ENCODE measurements around the gene SIGLEC1. TPM values are rescaled to one million over a fixed set of nuclear protein-coding genes. Genes with fewer than 3 reads are reported as not detected.

Gene SIGLEC1
- total and polyA plus RNA-seq, 2 of the 8 experiments (the other 6 are each of a cell fraction or from before 2014, with no cell fraction given) = 0.02 TPM; not detected in 1

GRCh38 chr20:3693376-3693775, 19.0 kb downstream of the SIGLEC1 start:
- no peaks in the 10 kb centered on the region for H4K20me1 ChIP-seq (replicated peaks in 1 of 2; ENCODE audit: control insufficient read depth in 1 of 2, insufficient read depth in 2 of 2, low read length in 2 of 2)
- CTCF ChIA-PET (ENCODE audit: partially characterized antibody) = interaction anchor here (42.0 to 45.1 kb wide), 2 partner anchors 7 kb away, joined by 1432 read pairs; partner anchors contain the start of genes ADAM33 and SIGLEC1
- no peaks in the 10 kb centered on the region for H3K79me2 ChIP-seq (ENCODE audit: control insufficient read depth in 1 of 2, insufficient read depth in 2 of 2, low read length in 2 of 2)
- no peak overlapping the region for H3K18ac ChIP-seq (ENCODE audit: extremely low read depth, low read length)
- no peak overlapping the region for H3K4me2 ChIP-seq (ENCODE audit: insufficient read depth in 1 of 2, low read depth in 2 of 2, low read length in 2 of 2)
- no peak overlapping the region for H2BK20ac ChIP-seq (ENCODE audit: low read length)
- no peak overlapping the region for H3K4ac ChIP-seq (replicated peaks; ENCODE audit: insufficient read length, low read depth, low read length)
- H3K14ac ChIP-seq (ENCODE audit: insufficient read length) = no peak overlapping the region
- no peak overlapping the region for H2AFZ ChIP-seq (ENCODE audit: low read length)
- H2BK12ac ChIP-seq (ENCODE audit: low read depth, low read length) = no peak overlapping the region
- H3K4me3 ChIP-seq (ENCODE audit: extremely low read depth in 1 of 4, insufficient read depth in 2 of 4, low read depth in 3 of 4, low read length in 4 of 4) = no peak overlapping the region
- no peaks in the 10 kb centered on the region for H3K79me1 ChIP-seq (ENCODE audit: low read depth, low read length)
- POLR2A ChIA-PET (ENCODE audit: partially characterized antibody) = interaction anchor here (0.6 to 1.2 kb wide), 2 partner anchors 13 to 85 kb away, joined by 3 read pairs; no protein-coding TSS in a partner anchor
- no peaks in the 10 kb centered on the region for H3K27me3 ChIP-seq (replicated peaks in 1 of 4; ENCODE audit: control insufficient read depth in 3 of 4, extremely low read depth in 1 of 4, insufficient read depth in 3 of 4, low read length in 3 of 4)
- H3K27ac ChIP-seq (ENCODE audit: low read depth, low read length) = no peak overlapping the region
- H3K23me2 ChIP-seq (ENCODE audit: low read depth, low read length) = no peaks in the 10 kb centered on the region
- H4K5ac ChIP-seq (ENCODE audit: insufficient read length, low read depth, low read length) = no peak overlapping the region
- H3K23ac ChIP-seq (ENCODE audit: insufficient read length) = no peak overlapping the region
- H4K91ac ChIP-seq (replicated peaks; ENCODE audit: insufficient read length, low read length) = no peak overlapping the region
- no peak overlapping the region for H2BK5ac ChIP-seq (ENCODE audit: low read depth, low read length)
- WGBS, 2 experiments (ENCODE audit: extremely low coverage in 1 of 2, insufficient coverage in 1 of 2, insufficient read length in 1 of 2, insufficient replicate concordance in 2 of 2, low coverage in 1 of 2, low lambda C conversion rate in 2 of 2, missing lambda C conversion rate in 1 of 2) = 90% methylated on average over 13 of the region's 13 CpGs; no CpG with 5 or more reads in 1 of the 2 experiments
- no peaks in the 10 kb centered on the region for H3K4me1 ChIP-seq (replicated peaks in 1 of 4; ENCODE audit: control insufficient read depth in 3 of 4, insufficient read depth in 4 of 4, low read length in 3 of 4)
- H4K8ac ChIP-seq (ENCODE audit: extremely low read depth, insufficient read depth, low read length) = 0 out of 2 replicates have a peak overlapping the region, but pooled peaks have one; percentile 35
- FAIRE-seq (no peak), DNase-seq (ENCODE audit: low read depth in 1 of 2, low spot score in 2 of 2) (no peak)
- peaks cover 4 to 6% of the 10 kb centered on the region in 2 experiments; a peak in 2 of 4 replicates for H3K9me3 ChIP-seq (ENCODE audit: insufficient read depth in 2 of 2, low read depth in 1 of 2, low read length in 1 of 2)
- H3K9ac ChIP-seq (replicated peaks in 1 of 4; ENCODE audit: extremely low read depth in 1 of 4, low read depth in 3 of 4, low read length in 3 of 4) = no peak overlapping the region
- H2AK5ac ChIP-seq (ENCODE audit: low read depth, low read length) = no peak overlapping the region
- H3K56ac ChIP-seq (replicated peaks; ENCODE audit: insufficient read length, low read depth, low read length) = no peak overlapping the region
- H2BK120ac ChIP-seq (replicated peaks; ENCODE audit: low read depth, low read length) = no peak overlapping the region
- no peaks in the 10 kb centered on the region for H3K36me3 ChIP-seq (ENCODE audit: control insufficient read depth in 2 of 4, insufficient read depth in 4 of 4, low read length in 3 of 4)
- H2BK15ac ChIP-seq (ENCODE audit: low read length) = no peak overlapping the region
- TF ChIP-seq ATF2 (IDR thresholded peaks at IDR 0.05; ENCODE audit: low read length) (no peak), SP4 (IDR thresholded peaks at IDR 0.05; ENCODE audit: low read length) (no peak), BACH1 (IDR thresholded peaks at IDR 0.05; ENCODE audit: low read length) (no peak), YY1 (IDR thresholded peaks at IDR 0.05; ENCODE audit: low read depth, low read length) (no peak), TEAD4 (IDR thresholded peaks at IDR 0.05; ENCODE audit: low read depth, low read length) (no peak), SUZ12 (IDR thresholded peaks at IDR 0.05; ENCODE audit: low read length) (no peak), CBX8 (IDR thresholded peaks at IDR 0.05; ENCODE audit: borderline replicate concordance, low read depth, low read length) (no peak), EGR1 (IDR thresholded peaks at IDR 0.05; ENCODE audit: borderline replicate concordance, low read depth, low read length) (no peak), TCF12 (IDR thresholded peaks at IDR 0.05; ENCODE audit: low read depth, low read length) (no peak), EZH2 (IDR thresholded peaks at IDR 0.05; ENCODE audit: low read depth, low read length, severe bottlenecking) (no peak), ATF3 (IDR thresholded peaks at IDR 0.05; ENCODE audit: insufficient read depth, low read depth, low read length) (no peak)

Data from H1 (cell line).